ENCODE results near the gene SRGN. TPM values are rescaled to one million over a fixed set of nuclear protein-coding genes. Genes with fewer than 3 reads are reported as not detected.

SRGN gene
- total and polyA plus RNA-seq, 10 of the 15 experiments (the other 5 are each of a cell fraction or from before 2014, with no cell fraction given), result 382 to 2,414 (median 885) TPM

DNA sequence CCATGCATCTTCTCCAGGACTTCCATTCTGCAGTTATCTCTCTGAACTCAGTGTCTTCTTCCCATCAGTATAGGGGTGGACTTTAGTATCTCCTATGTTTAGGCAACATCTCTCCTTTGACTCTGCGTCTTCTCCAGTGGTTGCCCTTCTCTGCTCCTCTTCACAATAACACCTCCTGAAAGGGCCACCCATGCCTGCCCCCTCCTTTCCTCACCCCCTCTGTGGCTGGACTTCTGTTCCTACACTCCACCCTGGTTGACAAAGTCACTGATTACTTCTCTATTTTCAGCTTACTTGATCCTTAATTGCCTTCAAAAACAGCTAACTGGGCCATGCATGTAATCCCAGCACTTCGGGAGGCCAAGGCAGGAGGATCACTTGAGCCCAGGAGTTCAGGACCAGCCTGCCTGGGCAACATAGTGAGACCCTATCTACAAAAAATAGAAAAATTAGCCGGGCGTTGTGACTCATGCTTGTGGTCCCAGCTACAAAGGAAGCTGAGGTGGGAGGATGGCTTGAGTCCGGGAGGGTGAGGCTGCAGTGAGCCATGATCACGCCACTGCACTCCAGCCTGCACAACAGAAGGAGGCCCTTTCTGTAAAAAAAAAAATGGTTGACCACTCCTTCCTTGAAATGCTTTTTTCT is 13.7 kb downstream of the SRGN start:
- Histone ChIP-seq H3K36me3 (ENCODE audit: control insufficient read depth in 2 of 2, insufficient read depth in 2 of 2, low read length in 1 of 2) (peaks cover 19 to 64% of the 10 kb centered on the region in 2 experiments), H3K9me3 (replicated peaks; ENCODE audit: control insufficient read depth, insufficient read depth, low read length) (no peaks in the 10 kb centered on the region), H3K4me2 (ENCODE audit: control insufficient read depth, insufficient read depth) (peak overlapping the region; percentile 35), H3K4me1 (ENCODE audit: control insufficient read depth, insufficient read depth, low read length) (peaks cover 14% of the 10 kb centered on the region), H3K27me3 (replicated peaks in 1 of 2; ENCODE audit: control insufficient read depth in 2 of 2, insufficient read depth in 2 of 2, low read length in 1 of 2) (no peaks in the 10 kb centered on the region), H3K79me2 (ENCODE audit: control insufficient read depth, insufficient read depth, low read length) (peaks cover 52% of the 10 kb centered on the region), H2AFZ (ENCODE audit: control insufficient read depth, low read depth, low read length) (no peak overlapping the region), H3K9ac (ENCODE audit: control insufficient read depth, insufficient read depth, low read length) (no peak overlapping the region), H3K27ac (ENCODE audit: control insufficient read depth, insufficient read depth) (no peak overlapping the region), H3K4me3 (no peak overlapping the region), H4K20me1 (ENCODE audit: control insufficient read depth, insufficient read depth) (peaks cover 16% of the 10 kb centered on the region)
- DNase-seq (ENCODE audit: low read depth, low spot score) (no peak), FAIRE-seq (peak; percentile 38), ATAC-seq (peak; percentile 7)
- RAD21 ChIA-PET (ENCODE audit: unreplicated experiment), result interaction anchor here (0.6 to 2.3 kb wide), 5 partner anchors 14 to 96 kb away, joined by 3 to 8 read pairs (median 3); no protein-coding TSS in a partner anchor
- CTCF ChIA-PET, result interaction anchor here (1.4 to 2.1 kb wide), 4 partner anchors 9 to 23 kb away, joined by 3 to 8 read pairs (median 5); no protein-coding TSS in a partner anchor
- no peak for TF ChIP-seq IKZF1 (conservative IDR thresholded peaks at IDR 0.05)
- TF ChIP-seq ZNF384 (IDR thresholded peaks at IDR 0.05; ENCODE audit: borderline replicate concordance, low read depth, low read length), result peak; percentile 18; the same call in 1 of the 2 replicates
- in situ Hi-C loops (cut with MboI), result no loop called here
- POLR2A ChIA-PET, result interaction anchor here (1.2 to 1.6 kb wide), 3 partner anchors 15 to 35 kb away, joined by 3 to 11 read pairs (median 4); no protein-coding TSS in a partner anchor
- intact Hi-C loops (cut with micrococcal nuclease; ENCODE audit: unreplicated experiment), result no loop called here
- no TSS peak for BruUV-seq (replicated peaks)
- 31% methylated on average over 6 of the region's 6 CpGs for WGBS (ENCODE audit: insufficient coverage, insufficient replicate concordance, low lambda C conversion rate, missing lambda C conversion rate)
- SMC1A ChIA-PET (ENCODE audit: uncharacterized antibody, unreplicated experiment), result interaction anchor here (1.1 to 6.8 kb wide), 7 partner anchors 13 to 146 kb away, joined by 3 to 57 read pairs (median 4); partner anchors contain the start of gene SRGN

DNA sequence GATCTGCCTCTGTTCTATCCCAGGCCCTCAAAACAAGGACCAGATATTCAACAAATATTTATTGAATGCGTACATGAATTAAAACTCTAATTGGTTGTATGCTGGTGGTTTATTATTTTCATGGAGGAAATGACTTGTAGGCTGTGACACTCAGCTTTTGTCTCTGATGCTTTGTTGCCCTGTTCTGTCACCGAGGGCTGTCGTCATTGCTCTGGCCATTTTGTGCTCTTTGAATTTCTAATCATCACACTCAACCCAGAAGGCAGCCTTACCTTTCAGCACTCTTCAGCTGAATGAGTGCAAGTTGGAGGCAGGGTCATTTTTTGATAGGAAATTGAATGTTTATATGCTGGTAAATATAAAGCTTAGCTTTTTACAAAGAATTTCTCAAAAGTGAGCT is 14.5 kb downstream of the SRGN start:
- Histone ChIP-seq H3K4me3 (no peak overlapping the region), H3K36me3 (ENCODE audit: control insufficient read depth in 2 of 2, insufficient read depth in 2 of 2, low read length in 1 of 2) (peaks cover 19 to 59% of the 10 kb centered on the region in 2 experiments), H2AFZ (ENCODE audit: control insufficient read depth, low read depth, low read length) (no peak overlapping the region), H3K4me2 (ENCODE audit: control insufficient read depth, insufficient read depth) (no peak overlapping the region), H4K20me1 (ENCODE audit: control insufficient read depth, insufficient read depth) (peaks cover 16% of the 10 kb centered on the region), H3K9me3 (replicated peaks; ENCODE audit: control insufficient read depth, insufficient read depth, low read length) (no peaks in the 10 kb centered on the region), H3K27ac (ENCODE audit: control insufficient read depth, insufficient read depth) (no peak overlapping the region), H3K27me3 (replicated peaks in 1 of 2; ENCODE audit: control insufficient read depth in 2 of 2, insufficient read depth in 2 of 2, low read length in 1 of 2) (no peaks in the 10 kb centered on the region), H3K79me2 (ENCODE audit: control insufficient read depth, insufficient read depth, low read length) (peaks cover 46% of the 10 kb centered on the region), H3K9ac (ENCODE audit: control insufficient read depth, insufficient read depth, low read length) (no peak overlapping the region), H3K4me1 (ENCODE audit: control insufficient read depth, insufficient read depth, low read length) (peaks cover 14% of the 10 kb centered on the region)
- FAIRE-seq (no peak), DNase-seq (ENCODE audit: low read depth, low spot score) (no peak), ATAC-seq (no peak)
- intact Hi-C loops (cut with micrococcal nuclease; ENCODE audit: unreplicated experiment) (no loop called here), in situ Hi-C loops (cut with MboI) (no loop called here)
- POLR2A ChIA-PET, result interaction anchor here (0.5 to 1.6 kb wide), 2 partner anchors 14 to 933 kb away, joined by 4 to 5 read pairs; no protein-coding TSS in a partner anchor
- WGBS (ENCODE audit: insufficient coverage, insufficient replicate concordance, low lambda C conversion rate, missing lambda C conversion rate), result 86% methylated on average over 3 of the region's 3 CpGs
- no TSS peak for BruUV-seq (replicated peaks)
- CTCF ChIA-PET, result interaction anchor here (0.6 to 2.1 kb wide), 6 partner anchors 8 to 97 kb away, joined by 3 to 8 read pairs (median 6); no protein-coding TSS in a partner anchor
- SMC1A ChIA-PET (ENCODE audit: uncharacterized antibody, unreplicated experiment), result interaction anchor here (0.9 to 6.8 kb wide), 3 partner anchors 14 to 147 kb away, joined by 3 to 57 read pairs (median 3); partner anchors contain the start of genes DDX21 and SRGN
- TF ChIP-seq EED (IDR thresholded peaks at IDR 0.05; ENCODE audit: low read depth) (no peak), NFYB (IDR thresholded peaks at IDR 0.05; ENCODE audit: insufficient read depth, low read depth, low read length) (no peak), LARP7 (IDR thresholded peaks at IDR 0.05) (no peak), TCF3 (IDR thresholded peaks at IDR 0.05; ENCODE audit: borderline replicate concordance, insufficient read depth, low read depth, low read length) (no peak), CREB1 (IDR thresholded peaks at IDR 0.05; ENCODE audit: low read depth) (no peak), NR2C2 (IDR thresholded peaks at IDR 0.05; ENCODE audit: borderline replicate concordance, control insufficient read depth, insufficient read length, low read depth) (no peak)
- TF ChIP-seq, protein P1, sequence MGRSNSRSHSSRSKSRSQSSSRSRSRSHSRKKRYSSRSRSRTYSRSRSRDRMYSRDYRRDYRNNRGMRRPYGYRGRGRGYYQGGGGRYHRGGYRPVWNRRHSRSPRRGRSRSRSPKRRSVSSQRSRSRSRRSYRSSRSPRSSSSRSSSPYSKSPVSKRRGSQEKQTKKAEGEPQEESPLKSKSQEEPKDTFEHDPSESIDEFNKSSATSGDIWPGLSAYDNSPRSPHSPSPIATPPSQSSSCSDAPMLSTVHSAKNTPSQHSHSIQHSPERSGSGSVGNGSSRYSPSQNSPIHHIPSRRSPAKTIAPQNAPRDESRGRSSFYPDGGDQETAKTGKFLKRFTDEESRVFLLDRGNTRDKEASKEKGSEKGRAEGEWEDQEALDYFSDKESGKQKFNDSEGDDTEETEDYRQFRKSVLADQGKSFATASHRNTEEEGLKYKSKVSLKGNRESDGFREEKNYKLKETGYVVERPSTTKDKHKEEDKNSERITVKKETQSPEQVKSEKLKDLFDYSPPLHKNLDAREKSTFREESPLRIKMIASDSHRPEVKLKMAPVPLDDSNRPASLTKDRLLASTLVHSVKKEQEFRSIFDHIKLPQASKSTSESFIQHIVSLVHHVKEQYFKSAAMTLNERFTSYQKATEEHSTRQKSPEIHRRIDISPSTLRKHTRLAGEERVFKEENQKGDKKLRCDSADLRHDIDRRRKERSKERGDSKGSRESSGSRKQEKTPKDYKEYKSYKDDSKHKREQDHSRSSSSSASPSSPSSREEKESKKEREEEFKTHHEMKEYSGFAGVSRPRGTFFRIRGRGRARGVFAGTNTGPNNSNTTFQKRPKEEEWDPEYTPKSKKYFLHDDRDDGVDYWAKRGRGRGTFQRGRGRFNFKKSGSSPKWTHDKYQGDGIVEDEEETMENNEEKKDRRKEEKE (IDR thresholded peaks at IDR 0.05), result no peak
- TF ChIP-seq, protein P2, sequence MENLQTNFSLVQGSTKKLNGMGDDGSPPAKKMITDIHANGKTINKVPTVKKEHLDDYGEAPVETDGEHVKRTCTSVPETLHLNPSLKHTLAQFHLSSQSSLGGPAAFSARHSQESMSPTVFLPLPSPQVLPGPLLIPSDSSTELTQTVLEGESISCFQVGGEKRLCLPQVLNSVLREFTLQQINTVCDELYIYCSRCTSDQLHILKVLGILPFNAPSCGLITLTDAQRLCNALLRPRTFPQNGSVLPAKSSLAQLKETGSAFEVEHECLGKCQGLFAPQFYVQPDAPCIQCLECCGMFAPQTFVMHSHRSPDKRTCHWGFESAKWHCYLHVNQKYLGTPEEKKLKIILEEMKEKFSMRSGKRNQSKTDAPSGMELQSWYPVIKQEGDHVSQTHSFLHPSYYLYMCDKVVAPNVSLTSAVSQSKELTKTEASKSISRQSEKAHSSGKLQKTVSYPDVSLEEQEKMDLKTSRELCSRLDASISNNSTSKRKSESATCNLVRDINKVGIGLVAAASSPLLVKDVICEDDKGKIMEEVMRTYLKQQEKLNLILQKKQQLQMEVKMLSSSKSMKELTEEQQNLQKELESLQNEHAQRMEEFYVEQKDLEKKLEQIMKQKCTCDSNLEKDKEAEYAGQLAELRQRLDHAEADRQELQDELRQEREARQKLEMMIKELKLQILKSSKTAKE (IDR thresholded peaks at IDR 0.05; ENCODE audit: low read depth, poor library complexity, severe bottlenecking), result no peak
- RAD21 ChIA-PET (ENCODE audit: unreplicated experiment), result interaction anchor here (0.9 to 1.5 kb wide), 3 partner anchors 15 to 97 kb away, joined by 3 read pairs; no protein-coding TSS in a partner anchor

Data from GM12878 (cell line).